HFFc6 (cell line): Measurements from ENCODE around the gene TMEM235. TPM values are rescaled to one million over a fixed set of nuclear protein-coding genes. Genes with fewer than 3 reads are reported as not detected.

Experiments
- DNase-seq: peaks from one replicate; pipeline ENCODE4 v3.0.0-alpha.2; 2018
- H3K27ac Mint-ChIP-seq: 2 replicates; pipeline ENCODE4 v1.8.0; 2020; ENCODE audit warnings: mild to moderate bottlenecking, mixed read lengths
- H3K27me3 Mint-ChIP-seq: 2 replicates; pipeline ENCODE4 v1.8.0; 2021; ENCODE audit warnings: mild to moderate bottlenecking, moderate library complexity, mixed read lengths; ENCODE audit not compliant: insufficient read depth
- H3K36me3 Mint-ChIP-seq: 2 replicates; pipeline ENCODE4 v1.8.0; 2021; ENCODE audit warnings: low read depth, mixed read lengths
- H3K4me1 Mint-ChIP-seq: 2 replicates; pipeline ENCODE4 v1.8.0; 2020; ENCODE audit warnings: low read depth, mixed read lengths
- H3K4me3 Mint-ChIP-seq: 2 replicates; pipeline ENCODE4 v1.8.0; 2020; ENCODE audit warnings: mild to moderate bottlenecking, moderate library complexity, mixed read lengths
- H3K9me3 Mint-ChIP-seq: 2 replicates; pipeline ENCODE4 v1.8.0; 2020; ENCODE audit warnings: mild to moderate bottlenecking, mixed read lengths
- CTCF ChIP-seq: fragments of 200-600 bp; sonication (generic); IDR thresholded peaks from 2 replicates; pipeline ENCODE4 v1.5.0; 2021; ENCODE audit warnings: antibody characterized with exemption, mild to moderate bottlenecking
- total RNA-seq, 6 experiments: library from RNA; stranded (reverse); fragmentation: NEBNext Ultra II Directional; extraction: Animal tissue kit (Norgen Biotek cat#: 25700); gene quantifications; 2 replicates in 1 of 6; 3 replicates in 5 of 6; pipeline ENCODE4 v1.2.3, GENCODE V29; 2021

TMEM235 gene
- total RNA-seq, 6 experiments from 2014 or later, result not detected

GRCh38 chr17:78255953-78256706 is 24.7 kb downstream of the TMEM235 start:
- no peaks in the 10 kb centered on the region for H3K9me3 Mint-ChIP-seq
- no peaks in the 10 kb centered on the region for H3K36me3 Mint-ChIP-seq
- no peak for TF ChIP-seq CTCF
- peaks cover 11% of the 10 kb centered on the region for H3K4me1 Mint-ChIP-seq
- no peak for DNase-seq
- H3K27ac Mint-ChIP-seq, result no peak overlapping the region
- peaks cover 2% of the 10 kb centered on the region; the same call in 1 of the 2 replicates for H3K27me3 Mint-ChIP-seq
- H3K4me3 Mint-ChIP-seq, result no peak overlapping the region

- Mint-ChIP-seq H3K9me3 (no peaks in the 10 kb centered on the region), H3K36me3 (no peaks in the 10 kb centered on the region), H3K4me1 (peaks cover 6% of the 10 kb centered on the region), H3K27me3 (peaks cover 5% of the 10 kb centered on the region), H3K27ac (no peak overlapping the region), H3K4me3 (no peak overlapping the region)
- TF ChIP-seq CTCF, result no peak
- no peak for DNase-seq
These were observed 25.5 kb downstream of the TMEM235 start for GRCh38 chr17:78256707-78257591.

GRCh38 chr17:78257810-78258322 is 26.4 kb downstream of the TMEM235 start:
- peaks cover 6% of the 10 kb centered on the region for H3K27me3 Mint-ChIP-seq
- H3K27ac Mint-ChIP-seq, result no peak overlapping the region
- H3K36me3 Mint-ChIP-seq, result no peaks in the 10 kb centered on the region
- peaks cover 6% of the 10 kb centered on the region for H3K4me1 Mint-ChIP-seq
- no peak for DNase-seq
- H3K9me3 Mint-ChIP-seq, result no peaks in the 10 kb centered on the region
- H3K4me3 Mint-ChIP-seq, result no peak overlapping the region
- no peak for TF ChIP-seq CTCF

GRCh38 chr17:78258323-78259191 is 27.1 kb downstream of the TMEM235 start:
- TF ChIP-seq CTCF, result no peak
- H3K36me3 Mint-ChIP-seq, result no peaks in the 10 kb centered on the region
- H3K27me3 Mint-ChIP-seq, result peaks cover 6% of the 10 kb centered on the region
- DNase-seq, result no peak
- H3K27ac Mint-ChIP-seq, result no peak overlapping the region
- H3K4me1 Mint-ChIP-seq, result peaks cover 6% of the 10 kb centered on the region
- no peak overlapping the region for H3K4me3 Mint-ChIP-seq
- H3K9me3 Mint-ChIP-seq, result no peaks in the 10 kb centered on the region

GRCh38 chr17:78259192-78259554 is 27.7 kb downstream of the TMEM235 start:
- H3K4me1 Mint-ChIP-seq, result peaks cover 6% of the 10 kb centered on the region
- H3K27ac Mint-ChIP-seq, result no peak overlapping the region
- no peaks in the 10 kb centered on the region for H3K9me3 Mint-ChIP-seq
- H3K4me3 Mint-ChIP-seq, result no peak overlapping the region
- no peak for DNase-seq
- H3K27me3 Mint-ChIP-seq, result peaks cover 6% of the 10 kb centered on the region
- no peak for TF ChIP-seq CTCF
- H3K36me3 Mint-ChIP-seq, result no peaks in the 10 kb centered on the region
